Body of pancreas (tissue), 4 donors: ENCODE results near the gene PHACTR3.

Experiments
- CTCF ChIP-seq, 7 experiments: fragments of 450-650 bp in 4 of 7; fragments of 200-600 bp in 3 of 7; sonication (generic) in 3 of 7; IDR thresholded peaks; one replicate each; pipeline ENCODE4 v1.5.1; 2016 to 2019; ENCODE audit warnings: antibody characterized with exemption in 7 of 7
- POLR2A ChIP-seq, 3 donors: fragments of 450-650 bp; IDR thresholded peaks; one replicate each; pipeline ENCODE4 v1.6.1; 2016; ENCODE audit warnings: antibody characterized with exemption in 3 of 3, mild to moderate bottlenecking in 2 of 3

- no peak for TF ChIP-seq POLR2A (IDR thresholded peaks at IDR 0.05)
- TF ChIP-seq CTCF (IDR thresholded peaks at IDR 0.05): no peak
Observed at GRCh38 chr20:59880198-59880597, 275.9 kb downstream of the PHACTR3 start.
